Central memory CD8-positive, alpha-beta T cell (primary cell): Measurements from ENCODE around the gene COX7A1.

Experiments
- ATAC-seq: fragments of 150-1000 bp; cut with Tn5 transposase; replicated peaks from 2 replicates; pipeline ENCODE4 v1.10.0; 2022; ENCODE audit warnings: mild to moderate bottlenecking, moderate FRiP score, moderate number of reproducible peaks; ENCODE audit not compliant: poor library complexity, severe bottlenecking; ENCODE audit errors: extremely low read depth
- DNase-seq, 2 donors: peaks; one replicate each; pipeline ENCODE4 v3.0.0; 2021; ENCODE audit warnings: low spot score in 2 of 2
- H3K27ac Mint-ChIP-seq: one replicate; pipeline ENCODE4 v1.8.0; 2022; ENCODE audit warnings: low read depth, mild to moderate bottlenecking, moderate library complexity, mixed read lengths
- H3K27me3 Mint-ChIP-seq: one replicate; pipeline ENCODE4 v1.8.0; 2022; ENCODE audit warnings: mixed read lengths
- H3K36me3 Mint-ChIP-seq: one replicate; pipeline ENCODE4 v1.8.0; 2022; ENCODE audit warnings: mild to moderate bottlenecking, moderate library complexity, mixed read lengths; ENCODE audit not compliant: insufficient read depth
- H3K4me1 Mint-ChIP-seq: one replicate; pipeline ENCODE4 v1.8.0; 2022; ENCODE audit warnings: mixed read lengths
- H3K4me3 Mint-ChIP-seq: one replicate; pipeline ENCODE4 v1.8.0; 2022; ENCODE audit warnings: mild to moderate bottlenecking, moderate library complexity, mixed read lengths
- H3K9me3 Mint-ChIP-seq: one replicate; pipeline ENCODE4 v1.8.0; 2022; ENCODE audit warnings: mixed read lengths

COX7A1 gene

GRCh38 chr19:36103040-36103626, 49.1 kb downstream of the COX7A1 start:
- ATAC-seq (no peak), DNase-seq (no peak)
- no peaks in the 10 kb centered on the region for H3K9me3 Mint-ChIP-seq
- H3K4me3 Mint-ChIP-seq, result no peak overlapping the region
- no peaks in the 10 kb centered on the region for H3K27me3 Mint-ChIP-seq
- H3K36me3 Mint-ChIP-seq, result no peaks in the 10 kb centered on the region
- H3K27ac Mint-ChIP-seq, result no peak overlapping the region
- no peaks in the 10 kb centered on the region for H3K4me1 Mint-ChIP-seq

- H3K4me1 Mint-ChIP-seq, result no peaks in the 10 kb centered on the region
- H3K36me3 Mint-ChIP-seq, result no peaks in the 10 kb centered on the region
- no peaks in the 10 kb centered on the region for H3K9me3 Mint-ChIP-seq
- no peak for DNase-seq
- H3K4me3 Mint-ChIP-seq, result no peak overlapping the region
- no peak overlapping the region for H3K27ac Mint-ChIP-seq
- no peak for ATAC-seq
- no peaks in the 10 kb centered on the region for H3K27me3 Mint-ChIP-seq
These were observed 50.5 kb downstream of the COX7A1 start for GRCh38 chr19:36101550-36102327.
